HG03469 (cell line): ENCODE results near the gene SUN1.
"Not testable (repeated sequence)": the region's sequence is repeated elsewhere in the genome, so short reads cannot be mapped to it uniquely, and the experiment has no call there.

Source experiments
- ATAC-seq: cut with Tn5 transposase; IDR thresholded peaks from one replicate; pipeline ENCODE4 v1.9.1; 2021; ENCODE audit warnings: mild to moderate bottlenecking, moderate library complexity, moderate number of reproducible peaks; ENCODE audit not compliant: unreplicated experiment

SUN1 gene, protein sequence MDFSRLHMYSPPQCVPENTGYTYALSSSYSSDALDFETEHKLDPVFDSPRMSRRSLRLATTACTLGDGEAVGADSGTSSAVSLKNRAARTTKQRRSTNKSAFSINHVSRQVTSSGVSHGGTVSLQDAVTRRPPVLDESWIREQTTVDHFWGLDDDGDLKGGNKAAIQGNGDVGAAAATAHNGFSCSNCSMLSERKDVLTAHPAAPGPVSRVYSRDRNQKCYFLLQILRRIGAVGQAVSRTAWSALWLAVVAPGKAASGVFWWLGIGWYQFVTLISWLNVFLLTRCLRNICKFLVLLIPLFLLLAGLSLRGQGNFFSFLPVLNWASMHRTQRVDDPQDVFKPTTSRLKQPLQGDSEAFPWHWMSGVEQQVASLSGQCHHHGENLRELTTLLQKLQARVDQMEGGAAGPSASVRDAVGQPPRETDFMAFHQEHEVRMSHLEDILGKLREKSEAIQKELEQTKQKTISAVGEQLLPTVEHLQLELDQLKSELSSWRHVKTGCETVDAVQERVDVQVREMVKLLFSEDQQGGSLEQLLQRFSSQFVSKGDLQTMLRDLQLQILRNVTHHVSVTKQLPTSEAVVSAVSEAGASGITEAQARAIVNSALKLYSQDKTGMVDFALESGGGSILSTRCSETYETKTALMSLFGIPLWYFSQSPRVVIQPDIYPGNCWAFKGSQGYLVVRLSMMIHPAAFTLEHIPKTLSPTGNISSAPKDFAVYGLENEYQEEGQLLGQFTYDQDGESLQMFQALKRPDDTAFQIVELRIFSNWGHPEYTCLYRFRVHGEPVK

GRCh38 chr7:832167-832967 is at the start of gene SUN1:
Gene SUN1, plus strand, starts transcription at chr7:832476. Its CDS starts 49 bp downstream, at chr7:832525.
- ATAC-seq, result peak; percentile 15

DNA sequence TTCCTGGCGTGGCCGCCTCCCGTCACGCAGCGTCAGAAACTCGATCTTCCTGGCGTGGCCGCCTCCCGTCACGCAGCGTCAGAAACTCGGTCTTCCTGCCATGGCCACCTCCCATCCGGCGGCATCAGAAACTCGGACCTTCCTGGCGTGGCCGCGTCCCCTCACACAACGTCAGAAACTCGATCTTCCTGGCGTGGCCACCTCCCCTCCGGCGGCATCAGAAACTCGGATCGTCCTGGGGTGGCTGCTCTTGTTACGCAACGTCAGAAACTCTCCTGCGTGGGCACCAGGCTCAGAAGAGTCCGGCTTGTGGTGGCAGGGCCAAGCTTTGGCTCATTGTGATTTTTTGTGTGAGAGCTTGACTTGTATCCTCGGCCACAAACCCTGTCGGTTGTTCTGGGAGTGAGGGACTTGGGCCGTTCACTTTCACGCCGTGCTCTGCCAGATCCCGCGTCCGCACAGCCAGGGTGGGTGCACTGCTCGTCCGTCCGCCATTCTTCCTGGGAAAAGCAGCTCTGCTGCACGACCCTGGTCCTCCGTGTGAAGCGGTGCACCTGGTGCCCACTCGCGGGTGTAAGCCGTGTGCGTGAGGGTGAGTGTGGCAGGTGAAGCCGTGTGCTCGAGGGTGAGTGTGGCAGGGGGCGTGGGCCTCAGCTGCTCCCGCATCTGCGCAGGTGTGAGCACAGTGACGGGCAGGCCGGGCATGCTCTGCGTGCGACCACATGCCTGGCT is 49.4 kb upstream of the SUN1 start:
- no peak for ATAC-seq

GRCh38 chr7:783556-784490 is 48.5 kb upstream of the SUN1 start:
- ATAC-seq, result no peak

GRCh38 chr7:784971-785370 is 47.3 kb upstream of the SUN1 start:
- no peak for ATAC-seq

DNA sequence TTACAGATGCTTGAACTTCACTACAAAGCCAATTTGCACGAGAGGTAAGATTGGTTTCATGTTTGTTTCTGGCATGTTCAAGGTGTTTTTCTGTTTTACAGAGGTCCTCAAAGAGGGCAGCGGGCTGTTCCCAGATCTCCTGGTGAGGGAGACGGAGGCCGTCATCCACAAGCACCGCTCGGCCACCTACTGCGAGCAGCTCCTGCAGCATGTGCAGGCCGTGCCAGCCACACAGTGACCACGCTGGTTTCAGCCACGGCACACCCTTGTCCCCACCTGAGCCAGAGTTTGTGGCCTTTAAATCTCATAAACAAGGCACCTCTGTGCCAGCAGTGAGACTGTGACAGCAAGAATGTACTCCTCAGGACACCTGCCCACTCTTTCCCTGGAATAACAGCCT is 46.9 kb upstream of the SUN1 start:
- ATAC-seq, result no peak

DNA sequence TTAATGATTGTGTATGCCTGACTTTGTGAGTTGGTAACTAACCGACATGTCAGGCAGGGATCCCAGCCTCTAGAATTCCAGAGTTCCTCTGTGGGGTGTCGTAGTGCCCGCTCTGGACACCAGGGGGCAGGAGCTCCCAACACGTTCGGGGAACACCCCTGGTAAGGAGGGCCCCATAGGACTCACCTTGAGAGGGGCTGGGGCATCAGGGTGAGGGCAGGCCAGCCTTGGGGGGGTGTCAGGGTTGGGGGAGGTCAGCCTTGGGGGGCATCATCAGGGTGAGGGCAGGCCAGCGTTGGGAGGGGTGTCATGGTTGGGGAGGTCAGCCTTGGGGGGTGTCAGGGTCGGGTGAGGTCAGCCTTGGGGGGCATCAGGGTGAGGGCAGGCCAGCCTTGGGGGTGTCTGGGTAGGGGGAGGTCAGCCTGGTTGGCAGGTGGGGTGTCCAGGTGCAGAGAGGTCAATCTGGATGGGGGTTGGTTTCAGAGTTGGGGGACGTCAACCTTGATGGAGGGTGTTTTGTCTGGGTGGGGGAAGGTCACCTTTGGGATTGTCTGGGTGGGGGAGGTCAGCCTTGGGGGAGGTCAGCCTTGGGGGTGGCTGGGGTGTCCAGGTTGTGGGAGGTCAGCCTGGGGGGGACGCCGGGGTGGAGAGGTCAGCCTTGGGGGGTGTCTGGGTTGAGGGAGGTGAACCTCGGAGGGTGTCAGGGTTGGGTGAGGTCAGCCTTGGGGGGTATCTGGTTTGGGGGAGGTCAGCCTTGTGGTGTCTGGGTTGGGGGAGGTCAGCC is 45.6 kb upstream of the SUN1 start:
- ATAC-seq, result no peak

GRCh38 chr7:787332-788240 is 44.7 kb upstream of the SUN1 start:
- ATAC-seq, result no peak

DNA sequence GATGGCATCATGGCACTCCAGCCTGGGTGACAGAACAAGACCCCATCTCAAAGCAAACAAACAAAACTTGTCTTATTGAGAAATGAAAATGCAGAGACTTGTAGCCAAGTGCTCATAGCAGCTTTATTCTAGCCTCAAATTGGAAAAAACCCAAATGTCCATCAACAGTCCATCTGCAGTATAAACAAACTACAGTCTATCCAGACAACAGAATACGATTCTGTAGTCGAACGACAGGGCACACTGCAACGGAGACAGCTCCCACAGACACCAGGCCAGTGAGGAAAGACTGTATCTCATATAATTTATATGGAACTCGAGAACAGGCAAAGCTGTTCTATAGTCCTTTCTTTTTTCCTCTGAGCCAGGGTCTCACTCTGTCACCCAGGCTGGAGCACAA is 40.8 kb upstream of the SUN1 start:
- ATAC-seq, result no peak

DNA sequence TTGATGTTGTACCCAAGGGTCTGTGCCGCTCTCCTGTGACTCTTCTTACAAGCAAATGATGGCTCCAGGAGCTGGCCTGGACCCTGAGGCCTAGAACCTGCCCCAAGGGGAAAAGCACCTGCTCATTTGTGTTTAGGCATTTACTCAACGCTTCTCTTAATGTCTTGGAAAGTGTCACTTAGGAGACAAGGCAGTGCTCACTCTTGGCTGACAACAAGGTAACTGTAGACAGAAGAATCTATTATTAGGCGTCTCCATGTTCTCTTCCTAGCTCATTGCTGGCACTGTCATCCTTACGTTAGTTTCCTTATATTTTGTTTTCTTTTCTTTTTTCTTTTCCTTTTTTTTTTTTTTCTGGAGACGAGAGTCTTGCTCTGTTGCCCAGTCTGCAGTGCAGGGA is 38.1 kb upstream of the SUN1 start:
- ATAC-seq, result no peak

- ATAC-seq, result no peak
Observed at GRCh38 chr7:794671-795329, 37.5 kb upstream of the SUN1 start.

GRCh38 chr7:796434-797169 is 35.7 kb upstream of the SUN1 start:
- ATAC-seq, result not testable (repeated sequence)

DNA sequence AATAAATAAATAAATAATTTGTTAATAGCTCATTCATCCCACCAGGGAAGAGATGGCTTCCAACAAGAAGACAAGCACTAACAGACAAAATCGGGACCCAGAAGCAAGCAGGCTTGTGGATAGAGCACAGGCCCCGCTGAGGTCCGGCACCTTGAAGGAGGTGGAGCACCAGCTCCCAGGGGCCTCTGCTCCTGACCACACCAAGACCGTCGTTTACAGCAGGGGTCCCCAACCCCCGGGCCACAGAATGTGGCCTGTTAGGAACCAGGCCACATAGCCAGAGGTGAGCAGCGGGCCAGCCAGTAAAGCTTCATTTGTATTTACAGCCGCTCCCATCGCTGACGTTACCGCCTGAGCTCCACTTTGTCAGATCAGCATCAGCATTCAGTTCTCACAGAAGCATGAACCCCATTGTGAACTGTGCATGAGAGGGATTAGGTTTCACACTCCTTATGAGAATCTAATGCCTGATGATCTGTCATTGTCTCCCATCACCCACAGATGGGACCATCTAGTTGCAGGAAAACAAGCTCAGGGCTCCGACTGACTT is 33.3 kb upstream of the SUN1 start:
- no peak for ATAC-seq

GRCh38 chr7:800692-801091 is 31.6 kb upstream of the SUN1 start:
- ATAC-seq, result no peak

DNA sequence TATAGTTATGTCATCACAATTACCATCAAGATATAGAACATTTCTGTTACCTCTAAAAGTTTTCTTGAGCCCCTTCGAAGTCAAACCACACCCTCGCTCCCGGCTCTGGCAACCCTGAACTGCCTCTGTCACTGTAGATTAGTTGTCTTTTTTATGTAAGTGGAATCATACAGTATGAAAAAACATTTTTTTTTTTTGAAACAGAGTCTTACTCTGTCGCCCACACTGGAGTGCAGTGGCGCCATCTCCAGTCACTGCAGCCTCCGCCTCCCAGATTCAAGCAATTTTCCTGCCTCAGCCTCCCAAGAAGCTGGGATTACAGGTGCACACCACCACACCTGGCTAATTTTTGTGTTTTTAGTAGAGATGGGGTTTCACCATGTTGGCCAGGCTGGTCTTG is 30.9 kb upstream of the SUN1 start:
- not testable (repeated sequence) for ATAC-seq

GRCh38 chr7:801940-802381 is 30.3 kb upstream of the SUN1 start:
- no peak for ATAC-seq
